ENCODE data around the gene PRDM2.

PRDM2 gene

DNA sequence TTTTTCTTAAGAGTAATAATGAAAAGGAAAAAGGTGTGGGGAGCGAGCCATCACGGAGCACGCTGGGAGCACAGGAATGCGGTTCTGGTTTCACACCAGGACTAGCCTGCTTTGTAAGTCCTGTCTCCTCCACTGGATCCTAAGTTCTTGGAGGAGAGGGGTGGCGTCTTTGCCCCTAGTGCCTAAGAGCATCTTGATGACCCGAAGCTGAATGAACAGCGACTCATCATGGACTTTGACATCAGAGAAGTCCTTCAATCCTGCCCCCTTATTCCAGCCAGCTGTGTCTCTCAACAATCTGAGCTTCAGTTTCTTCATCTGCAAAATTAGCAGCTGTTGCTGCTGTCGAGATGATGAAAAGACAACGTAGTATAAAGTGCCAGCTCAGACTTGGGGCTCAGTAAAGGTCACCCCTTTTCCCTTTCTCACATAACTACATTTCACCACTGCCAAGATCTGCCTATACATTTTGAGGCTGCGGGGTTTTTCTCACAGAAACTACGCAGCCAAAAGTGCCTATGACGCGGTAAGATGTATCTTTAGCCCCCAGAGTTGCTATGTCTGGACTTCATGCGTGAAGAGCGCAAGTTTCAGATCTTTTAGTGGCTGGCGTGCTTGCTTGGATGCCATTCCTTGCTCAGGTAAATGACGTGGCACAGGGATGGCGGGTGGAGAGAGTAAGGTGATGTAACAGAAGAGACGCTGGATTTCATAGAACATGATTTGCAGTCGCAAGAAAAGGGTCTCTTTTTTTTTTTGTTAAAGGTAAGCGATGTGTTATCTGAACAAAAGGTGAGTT lies 4.9 kb upstream of the PRDM2 start:
- peaks cover 14 to 38% (median 23%) of the 10 kb centered on the region in 11 experiments for H3K9me3 ChIP-seq (replicated peaks in 1 of 11)
- TF ChIP-seq Cebpa-rat (IDR thresholded peaks at IDR 0.05): no peak
- H3K4me3 ChIP-seq: no peak overlapping the region
- no peaks in the 10 kb centered on the region for H3K27me3 ChIP-seq
- no peak overlapping the region for H3K27ac ChIP-seq
- no peak overlapping the region for H3K4me2 ChIP-seq
- H4K20me1 ChIP-seq: no peaks in the 10 kb centered on the region
- H3K9ac ChIP-seq: no peak overlapping the region
- H3K36me3 ChIP-seq: no peaks in the 10 kb centered on the region
- peaks cover 8 to 16% (median 9%) of the 10 kb centered on the region in 10 experiments; a peak in 19 of 20 replicates for H3K4me1 ChIP-seq

DNA sequence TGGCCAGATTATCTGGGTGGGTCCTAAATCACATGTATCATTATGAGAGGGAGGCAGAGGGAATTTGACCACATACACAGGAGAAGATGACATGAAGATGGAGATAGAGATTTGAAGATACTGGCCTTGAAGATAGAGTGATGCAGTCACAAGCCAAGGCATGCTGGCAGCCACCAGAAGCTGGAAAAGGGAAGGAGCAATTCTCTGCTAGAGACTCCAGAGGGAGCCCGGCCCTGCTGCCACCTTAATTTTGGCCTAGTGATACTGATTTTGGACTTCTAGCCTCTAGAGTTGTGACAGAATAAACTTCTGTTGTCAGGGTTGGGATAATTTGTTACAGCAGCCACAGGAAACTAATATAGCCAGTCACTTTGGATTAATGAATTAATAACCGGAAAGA lies 2.2 kb upstream of the PRDM2 start:
- peaks cover 23 to 34% (median 24%) of the 10 kb centered on the region in 10 experiments for H3K4me1 ChIP-seq
- no peaks in the 10 kb centered on the region for H3K27me3 ChIP-seq
- H3K4me2 ChIP-seq: no peak overlapping the region
- no peak overlapping the region for H3K27ac ChIP-seq
- H3K9ac ChIP-seq: no peak overlapping the region
- no peak for TF ChIP-seq Cebpa-rat (IDR thresholded peaks at IDR 0.05)
- H4K20me1 ChIP-seq: no peaks in the 10 kb centered on the region; a peak in 1 of 22 replicates
- H3K9me3 ChIP-seq (replicated peaks in 1 of 11): peaks cover 10 to 29% (median 20%) of the 10 kb centered on the region in 11 experiments; a peak in 21 of 22 replicates
- no peak overlapping the region for H3K4me3 ChIP-seq
- H3K36me3 ChIP-seq: no peaks in the 10 kb centered on the region

DNA sequence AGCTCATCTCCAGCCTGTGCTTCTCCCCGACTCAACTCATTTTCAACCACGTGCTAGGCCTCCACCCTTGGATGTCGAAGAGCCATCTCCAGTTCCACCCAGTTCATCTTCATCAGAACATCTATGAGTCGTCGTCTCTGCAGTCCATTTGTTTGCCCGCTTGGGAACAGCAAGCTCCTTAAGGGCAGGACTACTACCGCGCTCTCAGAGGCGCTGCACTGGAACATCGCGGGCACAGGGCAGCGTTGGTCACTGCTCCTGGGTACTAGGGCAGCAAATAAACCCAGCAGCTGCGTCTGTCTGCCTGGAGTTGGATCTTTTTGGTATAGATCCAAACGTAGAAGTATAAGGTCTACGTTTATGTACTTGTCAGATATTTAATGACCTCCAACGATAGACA lies 478 bp upstream of the PRDM2 start:
- Histone ChIP-seq H3K4me1 (peaks cover 26 to 46% (median 37%) of the 10 kb centered on the region in 10 experiments), H3K4me3 (peak overlapping the region; percentile 74 to 92 (median 86)), H4K20me1 (peaks cover 0 to 7% (median 0%) of the 10 kb centered on the region in 11 experiments; a peak in 4 of 22 replicates), H3K9ac (peak overlapping the region; percentile 94 to 98 (median 96)), H3K36me3 (no peaks in the 10 kb centered on the region), H3K27me3 (no peaks in the 10 kb centered on the region), H3K27ac (peak overlapping the region; percentile 95 to 98 (median 96)), H3K4me2 (peak overlapping the region; percentile 73 to 94 (median 84)), H3K9me3 (replicated peaks in 1 of 11) (peaks cover 10 to 29% (median 20%) of the 10 kb centered on the region in 11 experiments; a peak in 21 of 22 replicates)
- TF ChIP-seq Cebpa-rat (IDR thresholded peaks at IDR 0.05): no peak

DNA sequence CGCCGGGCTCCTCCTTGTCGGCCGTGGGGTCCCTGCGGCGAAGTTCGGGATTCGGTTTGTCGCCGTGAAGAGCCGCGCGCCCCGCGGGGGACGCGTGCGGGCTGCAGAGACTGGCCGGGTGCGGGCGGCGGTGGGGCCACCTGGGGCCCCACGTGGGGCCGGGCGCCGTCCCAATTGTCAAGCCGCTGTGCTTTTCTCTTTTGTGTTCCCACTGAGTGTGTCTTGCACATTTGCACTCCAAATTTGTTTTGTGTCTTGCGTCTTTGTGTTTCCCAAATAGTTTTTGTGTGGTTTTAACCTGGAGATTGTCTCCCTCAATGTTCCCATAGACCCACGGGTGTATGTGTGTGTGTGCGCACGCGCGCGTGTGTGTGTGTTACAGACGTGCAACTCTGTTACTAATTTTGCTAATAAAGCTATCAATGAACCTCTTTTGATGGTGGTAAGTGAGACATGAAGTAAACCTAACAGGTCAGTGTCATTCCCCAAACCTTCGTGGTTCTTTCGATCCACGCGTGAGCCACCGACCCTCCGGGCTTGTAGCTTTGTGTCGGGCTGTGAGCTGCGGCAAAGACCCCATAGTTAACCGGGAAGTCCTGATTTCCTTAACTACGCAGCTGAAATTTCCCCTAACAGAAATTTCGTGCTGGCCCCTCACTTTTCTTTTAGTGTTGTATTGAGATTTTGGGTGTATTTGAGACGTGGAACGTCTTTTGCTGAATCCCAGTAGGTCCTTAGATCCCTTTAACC lies 708 bp downstream of the PRDM2 start:
- TF ChIP-seq Cebpa-rat (IDR thresholded peaks at IDR 0.05): no peak
- Histone ChIP-seq H3K9ac (peak overlapping the region; percentile 94 to 98 (median 96)), H3K27ac (peak overlapping the region; percentile 95 to 98 (median 96)), H3K4me1 (peaks cover 29 to 57% (median 46%) of the 10 kb centered on the region in 10 experiments), H3K4me2 (peak overlapping the region; percentile 73 to 94 (median 84)), H3K9me3 (replicated peaks in 1 of 11) (peaks cover 10 to 29% (median 20%) of the 10 kb centered on the region in 11 experiments; a peak in 21 of 22 replicates), H3K27me3 (no peaks in the 10 kb centered on the region), H3K36me3 (peaks cover 0 to 9% (median 0%) of the 10 kb centered on the region in 11 experiments; a peak in 3 of 22 replicates), H3K4me3 (peak overlapping the region; percentile 74 to 92 (median 86)), H4K20me1 (peaks cover 0 to 11% (median 0%) of the 10 kb centered on the region in 11 experiments; a peak in 4 of 22 replicates)

DNA sequence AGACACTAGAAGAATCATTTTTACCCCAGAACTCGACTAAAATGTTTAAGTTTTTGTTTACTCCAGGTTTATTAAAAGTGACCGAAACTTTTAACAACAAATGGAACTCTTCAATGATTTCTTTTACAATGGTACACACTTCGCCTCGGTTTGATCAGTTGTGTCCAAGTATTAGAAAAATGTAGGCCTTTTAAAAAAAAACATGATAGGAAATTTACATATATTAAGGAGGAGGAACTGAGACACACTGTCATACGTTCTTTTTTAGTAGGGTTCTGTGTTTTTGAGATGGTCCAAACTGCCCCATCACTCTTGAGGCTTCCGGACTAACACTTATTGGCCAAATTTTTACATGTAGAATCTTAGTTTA lies 1.3 kb downstream of the PRDM2 start:
- H3K4me3 ChIP-seq: peak overlapping the region; percentile 74 to 92 (median 86)
- peak overlapping the region; percentile 95 to 98 (median 96) for H3K27ac ChIP-seq
- peak overlapping the region; percentile 94 to 98 (median 96) for H3K9ac ChIP-seq
- peaks cover 0 to 12% (median 0%) of the 10 kb centered on the region in 11 experiments; a peak in 3 of 22 replicates for H3K36me3 ChIP-seq
- TF ChIP-seq Cebpa-rat (IDR thresholded peaks at IDR 0.05): no peak
- H3K27me3 ChIP-seq: no peaks in the 10 kb centered on the region
- H3K4me1 ChIP-seq: peaks cover 35 to 59% (median 49%) of the 10 kb centered on the region in 10 experiments
- H3K4me2 ChIP-seq: peak overlapping the region; percentile 73 to 94 (median 84)
- H3K9me3 ChIP-seq (replicated peaks in 1 of 11): peaks cover 10 to 29% (median 20%) of the 10 kb centered on the region in 11 experiments; a peak in 21 of 22 replicates
- peaks cover 0 to 16% (median 0%) of the 10 kb centered on the region in 11 experiments; a peak in 4 of 22 replicates for H4K20me1 ChIP-seq

DNA sequence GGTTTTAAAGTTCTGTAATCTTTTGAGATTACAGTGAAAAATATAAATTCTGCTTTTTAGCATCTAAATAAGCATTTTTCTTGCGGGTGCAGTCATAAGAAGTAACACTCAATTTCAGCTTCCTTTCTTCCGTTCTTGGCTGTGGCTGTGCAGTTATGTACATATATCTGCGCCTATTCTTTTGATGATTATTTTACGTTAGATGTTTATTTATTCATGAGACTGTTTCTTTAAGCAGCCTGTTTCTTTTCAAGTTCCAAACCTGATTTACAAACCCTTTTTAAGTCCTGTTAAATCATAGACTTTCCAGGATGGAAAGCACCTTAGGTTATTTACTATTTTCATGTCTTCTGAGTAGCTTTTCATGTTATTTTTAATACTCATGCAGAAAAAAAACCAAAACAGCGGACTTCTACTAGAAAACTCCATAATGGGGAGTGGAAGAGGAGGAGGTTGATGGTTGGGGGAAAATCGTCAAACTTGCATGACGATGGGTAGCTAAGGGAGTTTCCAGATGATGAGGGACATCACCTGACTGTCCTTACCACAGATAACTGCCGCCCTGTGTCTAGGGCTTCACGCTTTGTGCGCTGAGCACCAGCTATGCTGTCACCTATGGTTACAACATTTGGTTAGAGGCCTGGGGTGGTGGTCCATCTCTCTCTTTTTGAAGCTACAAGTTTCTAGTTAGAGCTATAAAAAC lies 2.6 kb downstream of the PRDM2 start:
- peaks cover 0 to 12% (median 0%) of the 10 kb centered on the region in 11 experiments; a peak in 3 of 22 replicates for H3K36me3 ChIP-seq
- H3K9me3 ChIP-seq (replicated peaks in 1 of 11): peaks cover 7 to 20% (median 12%) of the 10 kb centered on the region in 11 experiments; a peak in 21 of 22 replicates
- H3K27me3 ChIP-seq: no peaks in the 10 kb centered on the region
- peaks cover 38 to 64% (median 50%) of the 10 kb centered on the region in 10 experiments for H3K4me1 ChIP-seq
- peak overlapping the region in 10 of 11 experiments; percentile 7 to 98 (median 96); a peak in 16 of 22 replicates for H3K27ac ChIP-seq
- peaks cover 0 to 21% (median 0%) of the 10 kb centered on the region in 11 experiments; a peak in 6 of 22 replicates for H4K20me1 ChIP-seq
- TF ChIP-seq Cebpa-rat (IDR thresholded peaks at IDR 0.05): no peak
- peak overlapping the region; percentile 62 to 94 (median 83) for H3K4me2 ChIP-seq
- peak overlapping the region in 2 of 10 experiments; percentile 74 to 87; a peak in 5 of 20 replicates for H3K4me3 ChIP-seq
- peak overlapping the region in 8 of 11 experiments; percentile 27 to 98 (median 96); a peak in 14 of 22 replicates for H3K9ac ChIP-seq

DNA sequence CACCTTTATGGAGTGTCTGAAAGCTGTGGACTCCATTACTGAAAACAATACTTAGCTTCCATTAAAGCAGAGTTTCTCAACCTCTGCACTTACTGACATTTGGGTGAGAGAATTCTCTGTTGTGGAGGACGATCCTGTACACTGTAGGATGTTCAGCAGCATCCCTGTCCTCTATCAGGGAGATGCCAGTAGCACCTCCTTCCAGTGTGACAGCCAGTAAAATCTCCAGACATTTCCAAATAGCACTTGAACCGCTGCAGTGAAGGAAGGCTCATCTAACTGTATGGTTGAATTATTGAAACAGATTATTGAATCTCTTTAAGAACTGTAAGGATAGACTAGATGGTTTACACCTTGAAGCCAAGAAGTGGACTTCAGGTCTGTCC lies 3.1 kb downstream of the PRDM2 start:
- H3K9ac ChIP-seq: peak overlapping the region in 4 of 11 experiments; percentile 20 to 96 (median 94); a peak in 4 of 22 replicates
- H3K4me1 ChIP-seq: peaks cover 38 to 66% (median 50%) of the 10 kb centered on the region in 10 experiments
- peak overlapping the region; percentile 62 to 94 (median 83) for H3K4me2 ChIP-seq
- peaks cover 0 to 12% (median 0%) of the 10 kb centered on the region in 11 experiments; a peak in 4 of 22 replicates for H3K36me3 ChIP-seq
- H3K4me3 ChIP-seq: no peak overlapping the region
- H4K20me1 ChIP-seq: peaks cover 0 to 27% (median 2%) of the 10 kb centered on the region in 11 experiments; a peak in 6 of 22 replicates
- H3K27me3 ChIP-seq: no peaks in the 10 kb centered on the region
- TF ChIP-seq Cebpa-rat (IDR thresholded peaks at IDR 0.05): no peak
- peaks cover 2 to 14% (median 6%) of the 10 kb centered on the region in 11 experiments; a peak in 19 of 22 replicates for H3K9me3 ChIP-seq (replicated peaks in 1 of 11)
- H3K27ac ChIP-seq: peak overlapping the region in 7 of 11 experiments; percentile 95 to 98 (median 96); a peak in 11 of 22 replicates

All from BLaER1 treated with 17β-estradiol and CSF1 and Interleukin-3, amounts not matched to agents 10 nM and 100 nM (cell line).